ENCODE data around the gene FHL2. TPM values are rescaled to one million over a fixed set of nuclear protein-coding genes. Genes with fewer than 3 reads are reported as not detected.

The FHL2 gene
- total and polyA plus RNA-seq, 2 of the 13 experiments (the other 11 are each of a cell fraction or from before 2014, with no cell fraction given) = 1.9 to 74.8 TPM

- intact Hi-C loops (cut with micrococcal nuclease; ENCODE audit: unreplicated experiment) (loop anchor here (2.0 kb wide), 1 partner anchor 36 kb away; no protein-coding TSS in a partner anchor), in situ Hi-C loops (cut with HindIII; ENCODE audit: extremely low pct_ligation_motif_present, low pct_unique_long_range_greater_than_20kb) (no loop called here)
- CTCF ChIA-PET (ENCODE audit: low intra/inter-chr PET ratio, low total read pairs) = no interaction called here
- 21% methylated on average over 4 of the region's 4 CpGs for WGBS (ENCODE audit: low lambda C conversion rate)
- Histone ChIP-seq H4K20me1 (ENCODE audit: insufficient read depth, low read length) (no peaks in the 10 kb centered on the region), H3K27me3 (ENCODE audit: control insufficient read depth in 1 of 2, insufficient read depth in 2 of 2, low read length in 2 of 2) (peaks cover 1 to 35% of the 10 kb centered on the region in 2 experiments; a peak in 3 of 5 replicates), H3K4me1 (ENCODE audit: insufficient read depth, low read length) (peaks cover 16% of the 10 kb centered on the region), H3K9me3 (ENCODE audit: low read length) (no peaks in the 10 kb centered on the region), H3K4me2 (ENCODE audit: low read depth, low read length) (no peak overlapping the region), H2AFZ (ENCODE audit: low read length) (no peak overlapping the region), H3K79me2 (ENCODE audit: insufficient read depth, low read length) (no peaks in the 10 kb centered on the region), H3K27ac (ENCODE audit: extremely low read length, insufficient read depth, low read length) (no peak overlapping the region), H3K4me3 (replicated peaks in 1 of 3; ENCODE audit: insufficient read depth in 1 of 3, low read depth in 2 of 3, low read length in 3 of 3) (no peak overlapping the region), H3K9ac (ENCODE audit: insufficient read depth, low read depth, low read length) (no peak overlapping the region), H3K36me3 (replicated peaks in 1 of 2; ENCODE audit: control insufficient read depth in 1 of 2, insufficient read depth in 2 of 2, low read length in 2 of 2) (no peaks in the 10 kb centered on the region)
- DNase-seq (ENCODE audit: low spot score) = no peak
- POLR2A ChIA-PET = no interaction called here
- no peak for ATAC-seq
- FAIRE-seq = no peak
- no TSS peak for BruUV-seq (replicated peaks)
- no peak for TF ChIP-seq RARA (CRISPR knock-in tag; IDR thresholded peaks at IDR 0.05)
- TF ChIP-seq, protein P1, sequence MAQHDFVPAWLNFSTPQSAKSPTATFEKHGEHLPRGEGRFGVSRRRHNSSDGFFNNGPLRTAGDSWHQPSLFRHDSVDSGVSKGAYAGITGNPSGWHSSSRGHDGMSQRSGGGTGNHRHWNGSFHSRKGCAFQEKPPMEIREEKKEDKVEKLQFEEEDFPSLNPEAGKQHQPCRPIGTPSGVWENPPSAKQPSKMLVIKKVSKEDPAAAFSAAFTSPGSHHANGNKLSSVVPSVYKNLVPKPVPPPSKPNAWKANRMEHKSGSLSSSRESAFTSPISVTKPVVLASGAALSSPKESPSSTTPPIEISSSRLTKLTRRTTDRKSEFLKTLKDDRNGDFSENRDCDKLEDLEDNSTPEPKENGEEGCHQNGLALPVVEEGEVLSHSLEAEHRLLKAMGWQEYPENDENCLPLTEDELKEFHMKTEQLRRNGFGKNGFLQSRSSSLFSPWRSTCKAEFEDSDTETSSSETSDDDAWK (CRISPR knock-in tag; IDR thresholded peaks at IDR 0.05) = no peak
- no peak for TF ChIP-seq ZFP1 (CRISPR knock-in tag; IDR thresholded peaks at IDR 0.05)
- no peak for TF ChIP-seq KDM6A (CRISPR knock-in tag; IDR thresholded peaks at IDR 0.05; ENCODE audit: low read depth)
- no peak for TF ChIP-seq GMEB2 (CRISPR knock-in tag; IDR thresholded peaks at IDR 0.05; ENCODE audit: low read depth)
- no peak for TF ChIP-seq ZNF260 (CRISPR knock-in tag; IDR thresholded peaks at IDR 0.05; ENCODE audit: borderline replicate concordance, low read depth)
- TF ChIP-seq, protein P2, sequence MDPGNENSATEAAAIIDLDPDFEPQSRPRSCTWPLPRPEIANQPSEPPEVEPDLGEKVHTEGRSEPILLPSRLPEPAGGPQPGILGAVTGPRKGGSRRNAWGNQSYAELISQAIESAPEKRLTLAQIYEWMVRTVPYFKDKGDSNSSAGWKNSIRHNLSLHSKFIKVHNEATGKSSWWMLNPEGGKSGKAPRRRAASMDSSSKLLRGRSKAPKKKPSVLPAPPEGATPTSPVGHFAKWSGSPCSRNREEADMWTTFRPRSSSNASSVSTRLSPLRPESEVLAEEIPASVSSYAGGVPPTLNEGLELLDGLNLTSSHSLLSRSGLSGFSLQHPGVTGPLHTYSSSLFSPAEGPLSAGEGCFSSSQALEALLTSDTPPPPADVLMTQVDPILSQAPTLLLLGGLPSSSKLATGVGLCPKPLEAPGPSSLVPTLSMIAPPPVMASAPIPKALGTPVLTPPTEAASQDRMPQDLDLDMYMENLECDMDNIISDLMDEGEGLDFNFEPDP (CRISPR knock-in tag; conservative IDR thresholded peaks at IDR 0.05) = no peak
- no peak for TF ChIP-seq ZNF563 (CRISPR knock-in tag; IDR thresholded peaks at IDR 0.05)
- no peak for TF ChIP-seq ARNT (IDR thresholded peaks at IDR 0.05)
- no peak for TF ChIP-seq DRAP1 (CRISPR knock-in tag; IDR thresholded peaks at IDR 0.05)
Observed at GRCh38 chr2:105405291-105405690, 6.4 kb upstream of the FHL2 start.

Data from HepG2 (cell line).